Bronchial epithelial cell (primary cell): ENCODE data around the gene DCAF8. TPM values are rescaled to one million over a fixed set of nuclear protein-coding genes. Genes with fewer than 3 reads are reported as not detected.

Source experiments
- DNase-seq: peaks from one replicate; pipeline ENCODE4 v3.0.0-alpha.2; 2010; ENCODE audit warnings: low read depth
- FAIRE-seq: peaks from 2 replicates; lab custom pipeline; 2011; peaks lifted over from hg19 to GRCh38; lab: Jason Lieb, UNC
- H3K27me3 ChIP-seq: 2 replicates; pipeline ENCODE4 v1.5.1; 2011; ENCODE audit warnings: low read length; ENCODE audit not compliant: control insufficient read depth, insufficient read depth
- H3K36me3 ChIP-seq: 2 replicates; pipeline ENCODE4 v1.5.1; 2011; ENCODE audit warnings: low read length; ENCODE audit not compliant: control insufficient read depth, insufficient read depth
- H3K4me3 ChIP-seq: 2 replicates; pipeline ENCODE4 v1.5.1; 2011; ENCODE audit warnings: mild to moderate bottlenecking, low read depth, low read length, control low read depth
- total RNA-seq: library from RNA; depleted of rRNA; stranded (reverse); fragments of >200 nt; gene quantifications from 2 replicates; pipeline ENCODE4 v1.2.1, GENCODE V29; 2014
- TF ChIP-seq, protein P1 (sequence below): IDR thresholded peaks from 2 replicates; pipeline ENCODE4 v1.5.1; 2011; ENCODE audit warnings: mild to moderate bottlenecking, moderate library complexity, low read length, control low read depth, inconsistent platforms; ENCODE audit not compliant: insufficient read depth, severe bottlenecking

DCAF8 gene
- total RNA-seq, 1 donor from 2014 or later, result 57.4 TPM

DNA sequence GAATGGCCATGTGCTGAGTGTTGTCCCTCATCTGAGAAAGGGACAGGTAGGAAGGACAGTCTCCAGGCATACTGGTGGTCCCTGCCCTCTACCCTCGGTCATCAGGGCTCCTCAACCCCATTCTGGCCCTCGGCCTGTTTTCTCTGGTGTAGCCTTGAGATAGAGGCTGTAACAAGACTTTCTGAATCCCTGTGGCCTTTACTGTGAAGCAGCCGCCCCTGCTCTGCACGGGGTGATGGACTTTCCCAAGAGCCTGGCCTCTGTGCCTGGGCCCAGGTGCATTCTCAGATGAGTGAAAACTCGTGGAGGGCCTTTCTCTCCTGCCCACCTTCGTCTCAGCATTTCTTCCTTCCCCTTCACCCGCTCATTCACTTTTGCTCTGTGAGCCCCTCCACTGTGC lies 74.9 kb downstream of the DCAF8 start:
- Histone ChIP-seq H3K36me3 (no peaks in the 10 kb centered on the region), H3K27me3 (no peaks in the 10 kb centered on the region), H3K4me3 (no peak overlapping the region)
- DNase-seq, result no peak
- TF ChIP-seq, protein P1, sequence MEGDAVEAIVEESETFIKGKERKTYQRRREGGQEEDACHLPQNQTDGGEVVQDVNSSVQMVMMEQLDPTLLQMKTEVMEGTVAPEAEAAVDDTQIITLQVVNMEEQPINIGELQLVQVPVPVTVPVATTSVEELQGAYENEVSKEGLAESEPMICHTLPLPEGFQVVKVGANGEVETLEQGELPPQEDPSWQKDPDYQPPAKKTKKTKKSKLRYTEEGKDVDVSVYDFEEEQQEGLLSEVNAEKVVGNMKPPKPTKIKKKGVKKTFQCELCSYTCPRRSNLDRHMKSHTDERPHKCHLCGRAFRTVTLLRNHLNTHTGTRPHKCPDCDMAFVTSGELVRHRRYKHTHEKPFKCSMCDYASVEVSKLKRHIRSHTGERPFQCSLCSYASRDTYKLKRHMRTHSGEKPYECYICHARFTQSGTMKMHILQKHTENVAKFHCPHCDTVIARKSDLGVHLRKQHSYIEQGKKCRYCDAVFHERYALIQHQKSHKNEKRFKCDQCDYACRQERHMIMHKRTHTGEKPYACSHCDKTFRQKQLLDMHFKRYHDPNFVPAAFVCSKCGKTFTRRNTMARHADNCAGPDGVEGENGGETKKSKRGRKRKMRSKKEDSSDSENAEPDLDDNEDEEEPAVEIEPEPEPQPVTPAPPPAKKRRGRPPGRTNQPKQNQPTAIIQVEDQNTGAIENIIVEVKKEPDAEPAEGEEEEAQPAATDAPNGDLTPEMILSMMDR, result no peak
- no peak for FAIRE-seq

DNA sequence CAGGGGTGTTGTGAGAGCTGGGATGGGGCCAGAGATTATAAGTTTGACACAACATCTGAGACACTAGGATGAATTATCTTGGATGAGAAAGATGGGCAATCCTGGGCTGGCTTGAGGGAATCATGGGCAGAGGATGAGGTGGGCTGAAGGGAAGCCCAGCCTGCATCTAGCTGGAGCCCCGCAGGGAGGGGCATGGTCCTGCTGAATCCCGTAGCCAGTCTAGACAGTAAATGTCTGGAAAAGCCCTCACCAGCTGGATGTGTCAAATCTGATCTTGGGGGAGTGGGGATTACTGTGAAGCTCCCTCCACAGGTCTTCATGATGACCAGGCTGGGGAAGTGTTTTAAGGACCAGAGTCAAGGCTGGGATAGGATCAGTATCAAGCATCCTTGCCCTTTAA lies 75.6 kb downstream of the DCAF8 start:
- Histone ChIP-seq H3K36me3 (no peaks in the 10 kb centered on the region), H3K27me3 (no peaks in the 10 kb centered on the region), H3K4me3 (no peak overlapping the region)
- no peak for DNase-seq
- no peak for FAIRE-seq
- TF ChIP-seq, protein P1, result no peak

DNA sequence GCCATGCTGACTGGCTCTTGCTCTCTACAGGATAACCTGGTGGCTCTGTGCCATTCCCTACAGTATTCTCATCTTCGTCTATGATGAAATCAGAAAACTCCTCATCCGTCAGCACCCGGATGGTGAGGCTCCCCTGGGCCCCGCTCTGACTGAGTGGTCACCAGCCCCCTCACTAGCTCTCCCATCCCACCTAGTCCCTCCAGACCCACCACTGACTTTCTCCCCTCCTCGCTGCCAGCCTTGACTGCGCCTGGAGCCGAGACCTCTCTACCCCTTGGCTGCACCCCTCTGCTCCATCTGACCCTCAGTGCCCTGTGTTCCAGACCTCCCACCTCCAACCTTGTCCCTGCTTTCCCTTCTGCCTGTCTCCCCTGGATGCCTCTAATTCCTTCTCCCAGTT lies 76.1 kb downstream of the DCAF8 start:
- FAIRE-seq, result no peak
- no peaks in the 10 kb centered on the region for H3K36me3 ChIP-seq
- TF ChIP-seq, protein P1, result no peak
- no peaks in the 10 kb centered on the region for H3K27me3 ChIP-seq
- H3K4me3 ChIP-seq, result no peak overlapping the region
- no peak for DNase-seq

DNA sequence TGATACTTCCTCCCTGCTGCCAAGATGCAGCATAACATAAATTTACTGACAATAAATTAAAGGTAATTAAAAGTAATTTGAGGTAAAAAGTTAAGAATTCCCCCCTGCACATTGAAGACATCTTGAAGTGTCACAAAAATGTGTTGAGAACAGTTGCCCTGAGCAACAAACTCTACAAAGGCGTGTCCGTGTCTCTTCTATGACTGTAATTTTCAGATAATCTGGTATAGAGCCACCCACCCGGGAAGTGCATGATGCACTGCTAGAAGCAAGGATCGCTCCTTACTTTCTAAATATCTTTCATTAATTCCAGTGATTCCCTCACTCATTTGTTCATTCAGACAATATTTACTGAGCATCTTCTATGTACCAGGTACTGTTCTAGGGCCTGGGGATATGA lies 83.0 kb downstream of the DCAF8 start:
- FAIRE-seq (no peak), DNase-seq (no peak)
- Histone ChIP-seq H3K27me3 (no peaks in the 10 kb centered on the region), H3K36me3 (no peaks in the 10 kb centered on the region), H3K4me3 (no peak overlapping the region)
- TF ChIP-seq, protein P1, result no peak

DNA sequence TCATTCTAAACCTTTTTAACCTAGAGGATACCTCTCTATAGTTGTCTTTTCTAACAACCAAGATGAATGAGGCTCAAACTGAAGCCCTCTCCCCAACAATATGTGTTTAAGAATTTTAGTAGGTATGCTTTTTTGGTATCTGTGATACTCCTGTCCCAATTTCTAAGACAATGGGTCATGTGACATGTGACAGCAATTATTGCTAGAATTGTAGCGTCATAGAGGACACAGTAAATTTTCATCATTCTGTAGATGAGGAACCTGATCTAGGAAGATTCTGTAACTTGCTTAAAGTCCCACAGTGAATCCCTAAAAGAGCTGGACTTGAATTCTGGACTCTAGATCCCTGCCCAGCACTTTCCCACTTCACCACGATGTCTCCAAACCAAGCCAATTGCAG lies 83.6 kb downstream of the DCAF8 start:
- DNase-seq, result no peak

DNA sequence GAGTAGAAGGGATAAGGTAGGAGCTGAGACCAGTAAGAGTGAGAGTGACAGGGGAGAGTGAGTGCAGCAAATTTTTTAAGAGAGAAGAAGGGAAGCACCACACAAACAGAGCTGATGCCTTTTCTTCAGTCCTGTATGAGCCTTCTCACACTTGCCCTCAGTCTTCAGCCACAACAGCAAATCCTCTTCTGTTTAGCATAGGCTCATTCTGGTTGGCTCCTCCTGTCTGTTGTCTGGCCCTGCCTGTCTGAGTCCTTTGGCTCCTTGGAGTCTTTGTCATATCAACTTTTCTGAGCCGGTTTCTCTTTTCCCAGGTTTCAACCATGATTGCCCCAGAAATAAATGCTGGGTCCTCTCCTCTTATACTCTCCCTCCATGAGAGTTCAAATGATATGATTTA lies 84.7 kb downstream of the DCAF8 start:
- Histone ChIP-seq H3K36me3 (no peaks in the 10 kb centered on the region), H3K27me3 (no peaks in the 10 kb centered on the region), H3K4me3 (no peak overlapping the region)
- TF ChIP-seq, protein P1, result no peak
- no peak for DNase-seq
- FAIRE-seq, result no peak

More for the DNA sequence above, 83.6 kb downstream of the DCAF8 start:
- FAIRE-seq, result no peak
- H3K36me3 ChIP-seq, result no peaks in the 10 kb centered on the region
- H3K27me3 ChIP-seq, result no peaks in the 10 kb centered on the region
- no peak overlapping the region for H3K4me3 ChIP-seq
- TF ChIP-seq, protein P1, result no peak
